LNCaP clone FGC (cell line): Measurements from ENCODE around the gene CCL7.

Experiments used
- DNase-seq: peaks from one replicate; pipeline ENCODE4 v3.0.0-alpha.2; 2011; ENCODE audit warnings: low read depth
- H3K4me3 ChIP-seq: 2 replicates; pipeline ENCODE4 v1.5.1; 2011; ENCODE audit warnings: mild to moderate bottlenecking, low read depth, low read length, control low read depth
- TF ChIP-seq, protein P1 (sequence below): IDR thresholded peaks from 2 replicates; pipeline ENCODE4 v1.5.1; 2012; ENCODE audit warnings: mild to moderate bottlenecking; ENCODE audit not compliant: control insufficient read depth, insufficient read depth; ENCODE audit errors: extremely low read depth

CCL7 gene

GRCh38 chr17:34302636-34303035, 32.6 kb downstream of the CCL7 start:
- TF ChIP-seq, protein P1, sequence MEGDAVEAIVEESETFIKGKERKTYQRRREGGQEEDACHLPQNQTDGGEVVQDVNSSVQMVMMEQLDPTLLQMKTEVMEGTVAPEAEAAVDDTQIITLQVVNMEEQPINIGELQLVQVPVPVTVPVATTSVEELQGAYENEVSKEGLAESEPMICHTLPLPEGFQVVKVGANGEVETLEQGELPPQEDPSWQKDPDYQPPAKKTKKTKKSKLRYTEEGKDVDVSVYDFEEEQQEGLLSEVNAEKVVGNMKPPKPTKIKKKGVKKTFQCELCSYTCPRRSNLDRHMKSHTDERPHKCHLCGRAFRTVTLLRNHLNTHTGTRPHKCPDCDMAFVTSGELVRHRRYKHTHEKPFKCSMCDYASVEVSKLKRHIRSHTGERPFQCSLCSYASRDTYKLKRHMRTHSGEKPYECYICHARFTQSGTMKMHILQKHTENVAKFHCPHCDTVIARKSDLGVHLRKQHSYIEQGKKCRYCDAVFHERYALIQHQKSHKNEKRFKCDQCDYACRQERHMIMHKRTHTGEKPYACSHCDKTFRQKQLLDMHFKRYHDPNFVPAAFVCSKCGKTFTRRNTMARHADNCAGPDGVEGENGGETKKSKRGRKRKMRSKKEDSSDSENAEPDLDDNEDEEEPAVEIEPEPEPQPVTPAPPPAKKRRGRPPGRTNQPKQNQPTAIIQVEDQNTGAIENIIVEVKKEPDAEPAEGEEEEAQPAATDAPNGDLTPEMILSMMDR: no peak
- H3K4me3 ChIP-seq: no peak overlapping the region
- no peak for DNase-seq

DNA sequence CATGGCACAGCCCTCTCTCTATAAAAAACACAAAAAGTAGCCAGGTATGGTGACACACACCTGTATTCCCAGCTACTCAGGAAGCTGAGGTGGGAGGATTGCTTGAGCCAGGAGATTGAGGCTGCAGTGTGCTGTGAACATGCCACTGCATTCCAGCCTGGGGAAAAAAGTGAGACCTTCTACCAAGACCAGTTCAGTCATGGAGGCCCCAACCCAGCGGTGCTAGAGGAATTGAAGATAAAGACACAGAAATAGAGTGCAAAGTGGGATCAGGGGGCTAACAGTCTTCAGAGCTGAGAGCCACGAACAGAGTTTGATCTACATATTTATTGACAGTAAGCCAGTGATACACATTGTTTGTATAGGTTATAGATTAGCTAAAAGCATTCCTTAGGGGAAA, 33.6 kb downstream of the CCL7 start:
- DNase-seq: no peak

DNA sequence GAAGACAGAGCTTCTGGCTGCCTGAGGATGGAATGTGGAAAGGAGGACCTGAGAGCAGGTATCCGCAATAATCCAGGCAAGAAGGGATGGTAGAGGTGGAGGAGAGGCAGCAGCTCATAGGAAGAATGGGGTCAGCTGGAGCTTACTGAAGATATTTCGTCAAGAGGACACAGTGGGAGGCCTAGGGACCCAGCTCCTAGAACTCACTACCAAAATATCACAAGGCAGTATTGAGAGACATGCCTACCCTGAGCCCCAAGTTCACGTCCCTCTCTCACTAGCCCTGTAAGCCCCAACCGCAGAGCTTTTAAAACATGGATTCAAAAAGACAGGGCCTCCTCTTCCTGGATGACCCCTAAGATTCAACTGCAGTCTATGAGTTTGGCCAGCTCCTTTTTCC, 35.0 kb downstream of the CCL7 start:
- TF ChIP-seq, protein P1: no peak
- H3K4me3 ChIP-seq: no peak overlapping the region
- no peak for DNase-seq

More for the DNA sequence above, 33.6 kb downstream of the CCL7 start:
- TF ChIP-seq, protein P1: no peak
- H3K4me3 ChIP-seq: no peak overlapping the region

DNA sequence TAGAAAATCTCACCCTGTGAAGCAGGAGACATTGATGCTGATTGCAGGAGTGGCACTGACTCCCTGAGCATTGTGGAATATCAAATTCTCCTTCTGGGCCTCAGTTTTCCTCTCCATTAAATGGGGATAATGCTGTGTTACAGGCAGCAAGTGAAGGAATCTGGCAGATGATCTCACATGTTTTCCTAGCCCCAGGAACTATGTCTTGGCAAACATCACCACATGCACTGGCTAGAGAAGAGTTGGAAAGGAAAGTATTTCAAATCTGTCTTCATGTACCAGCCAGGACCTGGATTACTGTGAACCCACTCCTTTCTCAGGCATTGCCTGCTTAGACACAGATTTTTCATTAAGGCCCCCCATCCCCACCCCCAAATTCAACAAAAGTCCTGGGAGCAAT, 35.6 kb downstream of the CCL7 start:
- TF ChIP-seq, protein P1: no peak
- H3K4me3 ChIP-seq: no peak overlapping the region
- DNase-seq: no peak

DNA sequence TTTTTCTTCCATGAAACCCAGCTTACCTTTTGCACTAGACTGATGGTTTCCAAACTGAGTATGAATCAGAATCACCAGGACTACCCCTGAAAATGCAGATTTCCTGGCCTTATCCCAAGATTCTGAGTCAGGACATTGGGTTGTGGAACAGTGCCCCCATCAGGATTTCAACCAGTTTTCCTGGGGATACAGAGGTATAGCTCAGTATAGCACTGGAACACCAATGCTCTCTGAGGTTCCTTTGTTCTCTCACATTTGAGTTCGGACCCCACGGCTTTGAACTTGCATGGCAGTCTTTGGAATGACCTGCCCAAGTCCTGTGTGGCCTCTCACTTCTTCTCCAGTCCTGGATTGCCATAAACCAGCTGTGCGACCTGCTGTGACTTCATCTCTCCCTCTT, 36.4 kb downstream of the CCL7 start:
- TF ChIP-seq, protein P1: peak; percentile 51

GRCh38 chr17:34307110-34307509, 37.1 kb downstream of the CCL7 start:
- no peak for DNase-seq
- TF ChIP-seq, protein P1: no peak
- H3K4me3 ChIP-seq: no peak overlapping the region

More for the DNA sequence above, 36.4 kb downstream of the CCL7 start:
- no peak for DNase-seq
- H3K4me3 ChIP-seq: no peak overlapping the region

DNA sequence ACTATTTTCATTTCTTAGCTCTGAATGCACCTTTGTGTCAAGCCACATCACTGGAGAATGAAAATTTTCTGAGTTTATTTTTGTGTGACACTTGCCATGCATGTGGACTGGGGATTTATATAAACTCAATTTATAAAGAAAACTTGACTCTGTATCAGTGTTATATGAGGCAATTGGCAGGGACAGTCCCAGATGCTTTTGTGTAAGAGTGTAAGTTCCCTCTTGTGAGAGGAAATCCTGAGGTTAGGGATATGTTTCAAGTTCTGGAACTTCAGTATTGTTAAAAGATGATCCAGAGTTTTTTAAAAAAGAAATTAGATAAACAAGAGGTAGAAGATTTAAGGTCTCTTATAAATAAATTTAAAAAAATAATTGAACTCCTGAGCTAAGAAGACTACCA, 38.4 kb downstream of the CCL7 start:
- DNase-seq: no peak
- TF ChIP-seq, protein P1: no peak
- H3K4me3 ChIP-seq: no peak overlapping the region
